Measurements from ENCODE around the gene ALS2.

The ALS2 gene

DNA sequence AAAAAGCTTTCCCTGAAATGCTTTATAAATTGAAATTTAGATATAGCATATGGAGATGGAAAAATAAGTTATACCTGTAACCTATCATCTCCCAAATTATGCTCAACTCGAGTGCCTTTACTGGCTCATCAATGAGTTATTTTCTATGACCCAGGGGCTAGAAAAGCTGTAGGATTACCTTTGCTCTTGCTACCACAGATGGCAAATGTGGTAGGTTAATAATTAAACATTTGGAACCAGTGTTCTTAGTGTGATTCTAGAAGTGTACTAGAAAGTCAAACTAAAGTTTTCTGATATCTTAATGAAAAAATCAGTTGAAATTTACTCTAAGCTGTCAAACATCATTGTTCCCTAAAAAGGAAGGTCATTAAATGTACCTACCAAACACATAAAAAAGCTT lies 22.5 kb downstream of the ALS2 start:
- DNase-seq (ENCODE audit: low read depth in 2 of 3, low spot score in 1 of 3): no peak

DNA sequence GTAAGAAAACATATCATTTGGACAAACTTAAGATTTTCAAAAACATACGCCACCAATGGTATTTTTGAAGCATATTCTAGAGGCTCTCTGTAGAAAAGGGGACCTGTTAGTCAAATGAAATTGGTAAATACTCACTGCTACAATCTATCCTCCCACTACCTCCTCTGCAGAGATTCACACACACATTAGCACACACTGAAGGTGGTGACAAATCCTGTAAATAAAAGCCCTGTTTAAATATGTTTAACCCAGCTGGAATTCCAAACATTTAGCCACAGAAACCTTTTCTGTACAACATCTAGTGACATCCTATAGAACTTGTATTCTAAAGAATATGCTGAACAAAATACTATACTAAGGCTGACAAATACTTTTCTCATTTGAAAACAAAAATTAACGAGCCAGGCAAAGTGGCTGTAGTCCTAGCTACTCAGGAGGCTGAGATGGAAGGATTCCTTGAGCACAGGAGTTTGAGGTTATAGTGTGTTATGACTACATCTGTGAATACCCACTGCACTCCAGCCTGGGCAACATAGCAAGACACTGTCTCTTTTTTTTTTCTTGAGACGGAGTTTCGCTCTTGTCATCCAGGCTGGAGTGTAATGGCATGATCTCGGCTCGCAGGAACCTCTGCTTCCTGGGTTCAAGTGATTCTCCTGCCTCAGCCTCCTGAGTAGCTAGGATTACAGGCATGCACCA lies 25.9 kb downstream of the ALS2 start:
- no peak for DNase-seq (ENCODE audit: low read depth in 2 of 3, low spot score in 1 of 3)

DNA sequence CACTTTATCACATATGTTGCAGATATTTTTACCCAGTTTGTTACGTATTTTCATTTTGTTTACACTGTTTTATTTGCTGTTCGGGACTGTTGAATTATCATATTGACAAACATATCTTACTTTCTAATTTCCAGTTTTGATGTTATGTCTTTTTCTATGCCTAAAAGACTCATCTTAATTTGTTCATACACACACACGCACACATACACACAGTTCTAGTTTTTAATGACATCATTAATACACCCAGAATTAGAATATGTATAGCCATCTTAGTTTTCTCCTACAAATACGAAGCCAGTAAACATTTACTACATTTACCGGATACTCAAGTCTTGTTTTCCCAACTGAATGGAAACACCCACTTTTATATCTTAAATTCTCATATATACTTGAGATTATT lies 29.2 kb downstream of the ALS2 start:
- DNase-seq (ENCODE audit: low read depth in 2 of 3, low spot score in 1 of 3): no peak

DNA sequence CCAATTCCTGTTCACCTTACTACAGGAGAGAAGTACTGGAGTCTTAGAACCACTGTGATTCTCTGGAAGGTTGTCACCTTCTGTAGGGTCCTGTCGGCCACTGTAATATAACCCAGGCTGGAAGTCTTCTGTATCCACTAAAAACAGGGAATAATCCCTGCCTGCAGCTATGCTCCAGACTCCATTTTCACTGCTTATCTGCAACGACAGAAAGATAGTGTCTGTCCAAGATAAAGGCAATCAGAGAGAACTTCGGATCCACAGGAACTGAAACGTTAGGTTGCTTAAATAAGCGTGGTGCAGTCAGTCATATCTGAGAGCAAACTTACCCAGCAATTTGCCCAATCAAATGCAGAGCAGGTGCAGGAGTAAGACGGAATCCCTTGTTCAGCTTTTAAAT lies 34.2 kb downstream of the ALS2 start:
- no peak for DNase-seq (ENCODE audit: low read depth in 2 of 3, low spot score in 1 of 3)

DNA sequence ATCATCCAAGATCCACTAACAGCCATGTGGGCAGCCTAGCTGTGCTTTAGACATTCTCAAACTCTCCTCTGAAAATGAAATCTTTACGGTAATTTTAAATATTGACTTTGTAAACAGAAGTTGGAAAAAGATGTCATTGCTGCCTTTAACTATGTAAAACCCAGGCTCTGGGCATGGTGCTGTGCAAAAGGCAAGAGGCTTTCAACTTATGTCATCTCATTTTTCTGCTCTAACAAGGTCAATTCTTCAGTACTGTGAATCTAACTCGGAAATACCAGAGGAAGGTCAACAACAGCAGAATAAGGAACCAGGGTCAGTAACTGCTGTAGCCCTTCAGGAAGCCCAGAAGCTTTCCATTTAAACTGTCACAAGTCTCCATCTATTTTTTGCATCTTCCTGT lies 45.2 kb downstream of the ALS2 start:
- no peak for DNase-seq (ENCODE audit: low read depth in 2 of 3, low spot score in 1 of 3)

DNA sequence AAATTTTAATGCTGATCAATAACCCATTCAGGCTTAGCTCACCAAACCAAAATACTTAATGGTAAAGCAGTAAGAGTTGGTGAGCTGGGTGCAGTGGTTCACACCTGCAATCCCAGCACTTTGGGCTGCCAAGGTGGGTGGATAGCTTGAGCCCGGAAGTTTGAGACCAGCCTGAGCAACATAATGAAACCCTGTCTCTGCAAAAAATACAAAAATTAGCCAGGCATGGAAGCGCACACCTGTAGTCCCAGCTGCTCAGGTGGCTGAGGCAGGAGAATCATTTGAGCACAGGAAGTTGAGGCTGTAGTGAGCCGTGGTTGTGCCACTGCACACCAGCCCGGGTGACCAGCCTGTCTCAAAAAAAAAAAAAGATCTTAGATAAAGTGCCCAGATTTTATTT lies 46.6 kb downstream of the ALS2 start:
- no peak for DNase-seq (ENCODE audit: low read depth in 2 of 3, low spot score in 1 of 3)

DNA sequence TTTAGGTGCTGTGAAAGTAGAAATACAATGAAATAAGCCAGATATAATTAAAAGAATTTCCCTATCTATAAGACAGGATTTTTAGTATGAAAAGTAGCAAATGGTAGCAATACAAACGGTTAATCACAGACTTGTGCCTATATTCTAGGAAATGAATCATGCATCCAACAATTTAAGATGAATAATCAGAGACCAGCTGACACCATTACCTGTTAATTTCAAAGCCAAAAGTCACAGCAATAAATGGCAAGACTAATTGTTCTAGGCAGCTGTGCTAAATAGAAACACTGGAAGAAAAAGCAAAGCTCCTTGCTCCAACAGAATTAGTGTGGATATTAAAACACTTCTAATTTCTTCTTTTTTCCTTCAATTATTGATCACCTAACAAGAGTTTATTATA lies 47.2 kb downstream of the ALS2 start:
- no peak for DNase-seq (ENCODE audit: low read depth in 2 of 3, low spot score in 1 of 3)

DNA sequence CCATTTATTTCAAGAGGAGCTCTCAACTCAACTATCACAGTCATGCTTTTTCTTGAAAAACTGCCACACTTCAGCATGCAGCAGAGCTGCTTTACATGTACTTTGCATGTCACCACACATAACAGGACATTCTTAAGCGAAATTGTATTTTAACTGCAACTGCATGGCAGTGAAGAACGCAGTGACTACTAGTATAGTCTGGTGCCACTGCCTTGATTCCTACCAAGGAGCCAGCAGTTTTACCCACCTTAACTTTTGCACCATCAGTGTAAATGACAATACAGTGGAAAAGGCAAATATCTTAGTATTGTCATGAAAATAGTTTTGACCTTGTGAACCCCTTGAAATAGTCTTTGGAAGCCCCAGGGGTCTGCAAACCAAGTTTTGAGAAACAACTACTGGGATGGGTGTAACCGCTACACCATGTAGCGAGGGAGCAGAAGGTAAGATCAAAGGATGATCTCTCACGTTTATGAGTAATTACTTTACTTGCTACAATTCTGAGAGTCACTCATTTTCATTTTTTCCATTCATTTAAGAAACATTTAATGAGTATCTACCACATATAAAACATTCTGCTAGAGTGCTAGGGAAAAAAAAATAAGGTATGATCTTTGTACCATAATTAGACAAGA lies 50.0 kb downstream of the ALS2 start:
- DNase-seq (ENCODE audit: low read depth in 2 of 3, low spot score in 1 of 3): no peak

DNA sequence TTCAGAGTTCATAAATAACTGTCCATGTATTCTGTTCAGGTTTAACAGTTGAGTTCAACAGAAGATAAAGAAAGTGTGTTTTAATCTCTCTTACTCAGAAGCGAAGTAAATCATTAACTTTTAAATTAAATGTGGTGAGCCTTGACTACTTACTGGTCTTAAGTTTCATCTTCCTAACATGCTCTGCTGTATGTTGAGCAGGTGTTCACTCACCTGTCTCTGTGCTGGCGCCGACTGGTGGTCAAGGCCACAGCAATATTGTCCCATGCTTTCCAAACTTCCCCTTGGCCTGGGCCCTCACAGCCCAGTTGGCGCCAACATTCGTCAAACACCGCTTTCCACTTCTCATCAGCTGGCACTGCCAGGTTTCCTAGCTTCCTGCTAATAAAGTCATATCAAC lies 65.3 kb downstream of the ALS2 start:
- DNase-seq (ENCODE audit: low read depth in 2 of 3, low spot score in 1 of 3): no peak

DNA sequence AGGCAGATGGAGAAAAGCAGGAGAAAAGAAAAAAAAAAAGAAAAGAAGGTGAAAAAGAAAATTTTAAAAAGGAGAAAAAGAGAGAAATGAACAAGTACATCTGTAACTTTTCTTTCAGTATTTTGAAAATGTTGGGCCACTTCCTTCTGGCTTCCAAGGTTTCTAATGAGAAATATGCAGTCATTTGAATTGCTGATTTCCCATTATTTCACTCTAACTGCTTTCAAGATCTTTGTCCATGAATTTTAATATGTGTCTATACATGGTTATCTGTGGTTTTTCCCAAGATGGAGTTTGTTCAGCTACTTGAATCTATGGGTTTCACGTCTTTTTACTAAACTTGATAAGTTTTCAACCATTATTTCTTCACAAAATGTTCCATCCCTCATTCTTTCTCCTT lies 68.0 kb downstream of the ALS2 start:
- DNase-seq (ENCODE audit: low read depth in 2 of 3, low spot score in 1 of 3): no peak

DNA sequence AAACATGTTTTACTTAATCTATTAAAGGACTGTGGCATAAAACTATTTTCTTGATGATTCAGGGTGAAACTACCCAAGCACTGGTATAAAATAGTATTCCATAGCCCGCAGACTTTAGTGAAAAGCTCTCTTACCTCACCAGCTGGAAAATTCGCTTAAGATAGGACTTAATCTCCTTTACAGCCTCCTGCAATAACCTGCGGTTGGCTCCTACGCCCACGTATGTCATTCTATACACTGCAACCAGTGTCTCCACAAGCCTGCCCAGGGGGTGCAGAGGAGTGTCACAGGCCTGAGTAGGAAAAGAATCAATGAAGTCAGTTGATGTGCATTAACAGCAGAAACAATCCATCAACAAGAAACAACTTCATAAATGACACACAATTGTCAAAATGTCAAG lies 71.0 kb downstream of the ALS2 start:
- no peak for DNase-seq (ENCODE audit: low read depth in 2 of 3, low spot score in 1 of 3)

DNA sequence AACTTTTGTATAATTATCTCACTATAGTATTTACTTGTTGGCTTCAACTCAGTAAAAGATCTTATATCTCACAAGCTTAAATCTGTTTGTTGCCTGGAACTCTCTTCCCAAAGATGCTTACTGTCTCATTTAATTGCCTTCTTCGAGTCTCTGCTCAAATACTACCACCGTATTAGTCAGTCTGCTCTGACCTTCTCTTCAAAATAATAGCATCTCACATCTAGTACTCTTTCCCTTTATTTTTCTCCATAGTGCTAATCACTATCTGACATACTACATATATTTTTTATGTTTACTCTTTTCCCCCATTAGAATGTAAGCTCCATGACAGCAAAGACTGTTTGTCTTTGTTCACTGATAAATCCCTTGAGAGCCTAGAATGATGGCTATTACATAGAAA lies 71.7 kb downstream of the ALS2 start:
- DNase-seq (ENCODE audit: low read depth in 2 of 3, low spot score in 1 of 3): no peak

DNA sequence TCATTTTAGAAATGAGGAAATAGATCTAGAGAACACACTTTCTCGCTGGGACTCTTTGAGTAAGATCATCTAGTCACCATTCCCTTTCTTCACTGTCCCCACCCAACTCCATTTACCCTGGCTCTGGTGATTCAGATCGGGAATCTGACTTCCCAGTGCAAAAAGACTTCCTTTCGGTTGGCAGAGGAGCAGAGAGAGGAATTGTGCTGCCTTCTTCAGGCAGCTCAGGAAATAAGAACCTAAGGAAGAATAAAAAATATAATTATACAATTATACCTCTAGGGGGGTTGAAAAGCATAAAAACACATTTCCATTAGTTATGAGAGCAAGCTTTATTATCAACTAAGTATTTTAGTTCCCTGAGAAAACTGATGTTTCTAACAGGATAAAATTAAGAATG lies 73.0 kb downstream of the ALS2 start:
- no peak for DNase-seq (ENCODE audit: low read depth in 2 of 3, low spot score in 1 of 3)

DNA sequence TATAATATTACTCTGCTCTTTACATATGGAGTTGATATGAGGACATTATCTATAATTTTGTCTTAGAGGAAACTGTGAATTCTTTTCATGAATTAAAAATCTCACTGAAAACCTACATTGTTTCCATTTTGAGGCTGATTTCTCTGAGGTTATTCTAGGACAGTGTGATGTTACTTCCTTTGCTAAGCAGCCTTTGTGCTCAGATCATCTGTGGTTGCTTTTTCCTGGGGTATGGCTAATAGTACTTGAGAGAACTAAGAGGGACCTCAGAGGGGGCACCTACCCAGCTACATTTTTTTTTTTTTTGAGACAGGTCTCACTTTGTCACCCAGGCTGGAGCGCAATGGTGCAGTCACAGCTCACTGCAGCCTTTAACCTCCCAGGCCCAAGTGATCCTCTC lies 73.6 kb downstream of the ALS2 start:
- no peak for DNase-seq (ENCODE audit: low read depth in 2 of 3, low spot score in 1 of 3)

DNA sequence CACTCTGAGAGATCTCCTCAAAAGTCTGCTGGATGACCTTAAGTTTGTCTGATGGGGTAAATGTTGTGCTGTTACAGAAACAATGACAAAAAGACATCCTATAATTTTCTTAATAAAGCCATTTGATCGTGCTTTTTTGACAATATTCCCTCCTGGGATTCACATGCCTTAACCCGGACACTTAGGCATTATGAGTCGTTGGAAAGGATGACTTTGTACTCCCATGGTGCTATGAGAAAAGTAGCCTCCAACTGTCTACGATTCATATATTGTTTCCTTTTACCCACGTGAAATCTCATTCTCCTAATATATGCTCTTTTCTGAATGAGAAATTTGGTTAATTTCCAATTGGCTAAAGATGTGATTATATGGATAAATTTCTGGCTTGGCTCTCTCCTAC lies 76.2 kb downstream of the ALS2 start:
- DNase-seq (ENCODE audit: low read depth in 2 of 3, low spot score in 1 of 3): no peak

DNA sequence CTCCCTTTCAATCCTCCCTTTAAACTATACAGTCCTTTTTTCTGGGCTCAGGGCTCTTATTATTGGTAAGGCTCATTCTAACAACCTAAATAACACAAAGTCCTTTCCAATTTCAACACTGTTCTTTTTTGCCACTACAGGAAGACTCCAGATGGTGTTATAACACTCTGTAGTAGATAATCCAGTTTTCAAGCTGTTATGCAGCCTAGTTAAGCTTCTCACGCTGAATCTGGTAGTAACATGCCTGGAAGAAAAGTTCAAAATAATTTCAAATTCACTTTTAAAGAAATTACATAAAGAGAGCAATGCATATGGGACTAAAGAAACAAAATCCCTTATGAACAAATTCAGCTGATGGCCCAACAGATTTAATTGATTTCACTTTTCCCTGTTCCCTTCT lies 79.1 kb downstream of the ALS2 start:
- DNase-seq (ENCODE audit: low read depth in 2 of 3, low spot score in 1 of 3): no peak

DNA sequence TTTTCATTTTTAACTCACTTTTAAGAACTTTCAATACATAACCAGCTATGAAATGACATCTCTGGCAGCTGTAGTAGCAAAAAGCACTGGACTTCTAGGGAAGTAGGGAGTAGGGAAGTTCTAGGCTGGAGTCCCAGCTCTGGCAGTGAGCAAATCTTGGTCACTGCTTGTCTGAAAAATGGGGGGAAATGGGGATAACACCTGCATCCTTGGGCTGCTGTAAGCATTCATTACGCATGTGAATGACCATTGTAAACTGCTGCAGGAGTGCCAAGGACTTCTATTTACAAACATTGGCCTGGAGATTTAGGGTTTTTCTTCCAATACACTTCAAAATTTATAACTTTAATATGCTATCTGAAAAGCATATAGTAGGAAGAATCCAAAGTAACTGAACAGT lies 81.3 kb downstream of the ALS2 start:
- no peak for DNase-seq (ENCODE audit: low read depth in 2 of 3, low spot score in 1 of 3)

DNA sequence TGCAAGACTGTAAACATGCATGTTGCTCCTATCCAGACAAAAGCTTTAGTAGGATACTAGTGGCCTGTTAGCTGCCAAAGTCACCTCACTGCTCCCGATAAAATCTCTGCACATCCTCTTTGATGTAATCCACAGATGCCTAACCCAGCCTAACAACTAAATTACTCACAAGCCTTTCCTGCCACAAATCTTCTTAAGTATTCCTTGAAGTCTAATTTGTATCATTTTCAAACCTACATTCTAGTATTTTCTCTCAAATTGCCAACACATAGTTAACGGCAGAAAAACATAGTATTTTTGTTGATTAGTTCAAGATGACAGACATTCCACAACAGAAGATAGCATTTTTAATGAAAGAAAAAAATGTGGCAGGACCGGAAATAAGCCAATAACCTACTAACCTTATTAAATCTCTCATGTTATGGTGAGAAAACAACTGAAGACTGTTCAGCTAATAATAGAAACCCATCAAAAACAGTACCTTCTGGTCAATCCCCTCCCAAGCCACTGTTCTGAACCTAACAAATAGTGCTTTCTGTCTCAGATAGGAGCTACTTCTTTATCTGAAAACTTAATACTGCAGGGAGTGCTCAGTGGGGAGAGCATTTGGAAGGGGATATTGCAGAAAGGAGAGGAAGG lies 82.0 kb downstream of the ALS2 start, which contains the start of gene MPP4:
TSS of gene MPP4 (minus strand) at position 57 of the 639 bp plus-strand sequence. CDS start 4,690 bp downstream, outside the sequence.
- no peak for DNase-seq (ENCODE audit: low read depth in 2 of 3, low spot score in 1 of 3)

DNA sequence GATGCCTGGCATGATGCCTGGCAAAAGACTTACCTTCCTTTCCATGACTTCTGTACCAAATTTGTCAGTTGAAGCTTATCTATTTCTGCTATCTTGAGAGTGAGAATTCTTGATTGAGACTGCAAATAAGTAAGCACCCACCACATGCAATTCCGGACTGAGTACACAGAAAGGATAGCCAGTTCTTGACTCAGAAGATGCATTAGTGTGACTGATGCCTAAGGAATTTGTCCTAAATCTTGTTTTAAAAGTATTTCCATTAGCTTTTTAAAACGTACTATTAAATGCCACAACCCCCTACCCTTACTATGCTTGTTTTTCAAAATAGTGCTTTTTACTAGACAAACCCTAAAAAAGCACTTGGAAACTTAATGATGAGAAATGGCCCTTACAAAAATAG lies 82.8 kb downstream of the ALS2 start:
- no peak for DNase-seq (ENCODE audit: low read depth in 2 of 3, low spot score in 1 of 3)

DNA sequence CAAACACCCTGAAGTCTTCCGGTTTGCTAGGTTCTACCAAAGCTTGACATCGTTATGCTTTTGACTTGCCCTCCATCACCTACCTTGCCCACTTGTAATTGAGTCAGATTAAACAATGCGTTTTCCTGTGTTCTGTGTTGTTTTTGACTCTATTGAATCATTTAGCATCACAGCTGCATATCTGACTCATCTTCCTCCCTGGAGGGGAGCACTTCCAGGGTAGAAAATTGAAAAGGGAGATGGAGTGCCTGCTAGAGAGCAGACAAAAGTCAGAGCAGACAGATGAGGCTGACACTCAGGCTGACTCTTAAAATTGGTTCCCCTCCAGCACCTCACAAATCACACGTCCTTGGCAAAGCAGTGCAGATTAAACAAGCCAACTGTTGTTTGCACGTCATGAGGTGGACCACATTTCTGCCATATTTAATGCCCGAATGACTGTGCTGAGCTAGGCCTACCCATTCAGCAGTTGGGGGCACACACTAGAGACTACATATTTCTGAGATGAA lies 84.5 kb downstream of the ALS2 start:
- no peak for DNase-seq (ENCODE audit: low read depth in 2 of 3, low spot score in 1 of 3)

DNA sequence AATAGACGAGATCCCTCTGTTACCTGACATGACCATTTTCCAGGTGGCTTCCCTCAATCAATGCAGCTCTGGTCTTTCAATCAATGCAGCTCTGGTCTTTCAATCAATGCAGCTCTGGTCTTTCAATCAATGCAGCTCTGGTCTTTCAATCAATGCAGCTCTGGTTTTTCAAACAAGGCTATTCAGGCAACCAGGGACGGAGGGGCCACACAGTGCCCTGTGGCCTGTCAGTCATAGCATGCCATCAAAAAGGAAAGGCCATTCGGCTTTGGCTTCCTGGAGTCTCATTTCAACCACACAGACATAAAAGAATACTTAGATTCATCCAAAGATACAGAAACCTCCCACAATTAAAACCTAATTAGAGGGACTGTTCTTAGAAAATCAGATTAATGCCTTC lies 95.6 kb downstream of the ALS2 start:
- no peak for DNase-seq (ENCODE audit: low read depth in 2 of 3, low spot score in 1 of 3)

DNA sequence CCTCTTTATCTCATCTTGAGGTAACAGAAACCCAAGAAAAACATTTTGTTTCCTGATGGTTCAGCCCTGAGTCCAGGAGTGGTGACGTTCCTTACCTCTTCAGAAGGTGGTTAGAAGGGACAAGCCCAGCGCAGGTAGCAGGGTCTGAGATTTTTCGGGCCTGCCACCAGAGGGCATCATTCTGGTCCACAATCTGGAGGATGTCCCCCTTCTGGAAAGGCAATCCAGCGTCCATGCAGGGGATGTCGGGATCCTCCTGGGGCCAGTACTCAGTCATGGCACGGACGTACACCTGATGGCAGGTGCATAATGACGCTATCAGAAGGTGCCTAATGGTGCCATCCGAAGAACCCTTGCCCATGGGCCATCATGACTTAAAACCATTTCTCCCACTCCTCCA lies 100.0 kb downstream of the ALS2 start:
- peak in 1 of 3 donors; percentile 4 for DNase-seq (ENCODE audit: low read depth in 2 of 3, low spot score in 1 of 3)

Data from stimulated activated CD4-positive, alpha-beta T cell treated with anti-CD3 and anti-CD28 coated beads, Interleukin-12 subunit alpha, Interleukin-12 subunit beta, amount 100 ng/mL, for 48 hours (primary cell).